Astrocyte of the hippocampus (primary cell): Measurements from ENCODE around the gene TPP1.

ENCODE experiments used
- DNase-seq: peaks from one replicate; pipeline ENCODE4 v3.0.0; 2011; ENCODE audit warnings: low read depth, low spot score

Gene TPP1

GRCh38 chr11:6563667-6564066, 55.6 kb downstream of the TPP1 start:
- no peak for DNase-seq

- no peak for DNase-seq
Observed at GRCh38 chr11:6563121-6563619, 56.1 kb downstream of the TPP1 start.
